ENCODE data around the gene ODF4. TPM values are rescaled to one million over a fixed set of nuclear protein-coding genes. Genes with fewer than 3 reads are reported as not detected.

Gene ODF4
- polyA plus RNA-seq, 3 donors, result not detected

DNA sequence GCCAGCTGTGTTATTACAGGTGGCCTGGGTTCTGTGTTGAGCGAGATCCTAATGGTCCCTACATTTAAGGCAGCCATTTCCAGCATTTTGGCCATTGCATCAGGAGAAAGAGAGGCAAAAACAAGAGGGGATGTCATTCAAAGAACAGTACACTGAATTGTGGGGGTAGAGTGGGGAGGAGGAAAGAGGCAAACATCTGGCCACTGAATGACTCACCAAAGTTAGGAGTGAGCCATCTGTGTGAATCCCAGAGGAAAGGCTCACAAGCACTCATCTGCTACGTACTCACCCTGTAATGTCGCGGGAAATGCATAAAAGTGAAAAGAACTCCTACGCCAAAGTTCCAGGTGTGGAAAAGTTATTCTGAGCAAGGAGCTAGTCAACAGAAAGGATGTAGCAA is 20.1 kb downstream of the ODF4 start:
- H3K4me2 ChIP-seq (replicated peaks; ENCODE audit: extremely low read depth, low read length, poor library complexity, severe bottlenecking), result no peak overlapping the region

DNA sequence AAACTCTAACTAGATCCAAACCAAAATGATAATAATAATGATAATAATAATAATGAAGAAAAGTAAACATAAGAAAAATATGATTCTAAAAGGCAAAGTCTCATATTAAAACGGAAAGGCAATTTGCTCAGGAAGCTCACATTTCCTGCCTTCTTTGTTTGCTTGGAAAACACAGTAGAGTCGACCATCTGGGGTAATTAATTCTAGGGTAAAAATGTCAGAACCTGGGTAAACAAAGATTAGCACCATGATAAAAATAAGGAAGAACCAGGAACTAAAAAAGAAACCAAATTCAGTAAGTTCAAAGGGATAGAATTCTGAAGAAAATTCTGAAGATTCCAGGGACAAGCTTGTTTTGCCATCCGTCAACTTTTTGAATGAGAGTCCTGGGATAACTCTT is 20.6 kb downstream of the ODF4 start:
- Mint-ChIP-seq H3K9me3 (peaks cover 0 to 3% (median 0%) of the 10 kb centered on the region in 7 donors), H3K36me3 (peaks cover 2 to 7% of the 10 kb centered on the region in 2 donors), H3K27ac (no peak overlapping the region), H3K27me3 (ENCODE audit: low read depth in 3 of 3) (peaks cover 0 to 5% (median 0%) of the 10 kb centered on the region in 3 donors), H3K4me1 (peaks cover 6% of the 10 kb centered on the region), H3K4me3 (no peak overlapping the region)
- H3K4me2 ChIP-seq (replicated peaks; ENCODE audit: extremely low read depth, low read length, poor library complexity, severe bottlenecking), result no peak overlapping the region
- no peak overlapping the region for H3K9ac ChIP-seq (ENCODE audit: insufficient read depth, low read length, poor library complexity, severe bottlenecking)
- H3K27me3 ChIP-seq (ENCODE audit: control insufficient read depth in 2 of 2, insufficient read depth in 2 of 2, low read length in 2 of 2), result no peaks in the 10 kb centered on the region
- no CpG with 5 or more reads among the region's 3 CpGs for WGBS (ENCODE audit: insufficient coverage)
- H3K27ac ChIP-seq (ENCODE audit: low read depth in 1 of 2, low read length in 2 of 2), result no peak overlapping the region
- no peaks in the 10 kb centered on the region for H3K9me3 ChIP-seq (replicated peaks in 1 of 2; ENCODE audit: control insufficient read depth in 1 of 2, insufficient read depth in 1 of 2, low read length in 2 of 2)
- no peaks in the 10 kb centered on the region for H3K79me2 ChIP-seq (ENCODE audit: insufficient read depth, low read length)
- intact Hi-C loops (cut with micrococcal nuclease), result no loop called here
- no peak for DNase-seq
- no peaks in the 10 kb centered on the region for H3K36me3 ChIP-seq (replicated peaks in 1 of 2; ENCODE audit: control insufficient read depth in 1 of 2, insufficient read depth in 2 of 2, low read length in 2 of 2)
- H3K4me1 ChIP-seq (ENCODE audit: control insufficient read depth in 1 of 2, insufficient read depth in 2 of 2, low read length in 2 of 2), result peaks cover 0 to 3% of the 10 kb centered on the region in 2 donors
- H4K20me1 ChIP-seq (ENCODE audit: insufficient read depth, low read length), result no peaks in the 10 kb centered on the region
- TF ChIP-seq, protein P1, sequence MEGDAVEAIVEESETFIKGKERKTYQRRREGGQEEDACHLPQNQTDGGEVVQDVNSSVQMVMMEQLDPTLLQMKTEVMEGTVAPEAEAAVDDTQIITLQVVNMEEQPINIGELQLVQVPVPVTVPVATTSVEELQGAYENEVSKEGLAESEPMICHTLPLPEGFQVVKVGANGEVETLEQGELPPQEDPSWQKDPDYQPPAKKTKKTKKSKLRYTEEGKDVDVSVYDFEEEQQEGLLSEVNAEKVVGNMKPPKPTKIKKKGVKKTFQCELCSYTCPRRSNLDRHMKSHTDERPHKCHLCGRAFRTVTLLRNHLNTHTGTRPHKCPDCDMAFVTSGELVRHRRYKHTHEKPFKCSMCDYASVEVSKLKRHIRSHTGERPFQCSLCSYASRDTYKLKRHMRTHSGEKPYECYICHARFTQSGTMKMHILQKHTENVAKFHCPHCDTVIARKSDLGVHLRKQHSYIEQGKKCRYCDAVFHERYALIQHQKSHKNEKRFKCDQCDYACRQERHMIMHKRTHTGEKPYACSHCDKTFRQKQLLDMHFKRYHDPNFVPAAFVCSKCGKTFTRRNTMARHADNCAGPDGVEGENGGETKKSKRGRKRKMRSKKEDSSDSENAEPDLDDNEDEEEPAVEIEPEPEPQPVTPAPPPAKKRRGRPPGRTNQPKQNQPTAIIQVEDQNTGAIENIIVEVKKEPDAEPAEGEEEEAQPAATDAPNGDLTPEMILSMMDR (IDR thresholded peaks at IDR 0.05), result no peak
- no peak overlapping the region for H2AFZ ChIP-seq (ENCODE audit: insufficient read depth, low read depth, low read length, poor library complexity, severe bottlenecking)
- H3K4me3 ChIP-seq (replicated peaks in 1 of 3; ENCODE audit: low read depth in 2 of 3, low read length in 3 of 3), result no peak overlapping the region

More for the DNA sequence above, 20.1 kb downstream of the ODF4 start:
- H3K4me3 ChIP-seq (replicated peaks in 1 of 3; ENCODE audit: low read depth in 2 of 3, low read length in 3 of 3), result no peak overlapping the region
- H2AFZ ChIP-seq (ENCODE audit: insufficient read depth, low read depth, low read length, poor library complexity, severe bottlenecking), result no peak overlapping the region
- Mint-ChIP-seq H3K36me3 (peaks cover 2% of the 10 kb centered on the region in 2 donors), H3K27me3 (ENCODE audit: low read depth in 3 of 3) (peaks cover 0 to 5% (median 0%) of the 10 kb centered on the region in 3 donors), H3K4me3 (no peak overlapping the region), H3K9me3 (peaks cover 0 to 3% (median 0%) of the 10 kb centered on the region in 7 donors), H3K27ac (no peak overlapping the region), H3K4me1 (peaks cover 6% of the 10 kb centered on the region)
- no peaks in the 10 kb centered on the region for H4K20me1 ChIP-seq (ENCODE audit: insufficient read depth, low read length)
- no peak overlapping the region for H3K9ac ChIP-seq (ENCODE audit: insufficient read depth, low read length, poor library complexity, severe bottlenecking)
- H3K79me2 ChIP-seq (ENCODE audit: insufficient read depth, low read length), result no peaks in the 10 kb centered on the region
- peaks cover 0 to 3% of the 10 kb centered on the region in 2 donors for H3K4me1 ChIP-seq (ENCODE audit: control insufficient read depth in 1 of 2, insufficient read depth in 2 of 2, low read length in 2 of 2)
- H3K36me3 ChIP-seq (replicated peaks in 1 of 2; ENCODE audit: control insufficient read depth in 1 of 2, insufficient read depth in 2 of 2, low read length in 2 of 2), result no peaks in the 10 kb centered on the region
- H3K9me3 ChIP-seq (replicated peaks in 1 of 2; ENCODE audit: control insufficient read depth in 1 of 2, insufficient read depth in 1 of 2, low read length in 2 of 2), result no peaks in the 10 kb centered on the region
- TF ChIP-seq, protein P1 (IDR thresholded peaks at IDR 0.05), result no peak
- DNase-seq, result no peak
- WGBS (ENCODE audit: insufficient coverage), result 100% methylated on average over 1 of the region's 5 CpGs
- no peaks in the 10 kb centered on the region for H3K27me3 ChIP-seq (ENCODE audit: control insufficient read depth in 2 of 2, insufficient read depth in 2 of 2, low read length in 2 of 2)
- no peak overlapping the region for H3K27ac ChIP-seq (ENCODE audit: low read depth in 1 of 2, low read length in 2 of 2)
- intact Hi-C loops (cut with micrococcal nuclease), result no loop called here
